Thoracic aorta (tissue), 2 donors: ENCODE measurements around the gene RIMBP2. TPM values are rescaled to one million over a fixed set of nuclear protein-coding genes. Genes with fewer than 3 reads are reported as not detected.
"Not testable (repeated sequence)": the region's sequence is repeated elsewhere in the genome, so short reads cannot be mapped to it uniquely, and the experiment has no call there.

Experiments
- ATAC-seq: fragments of 150-250 bp; one replicate; pipeline ENCODE4 v1.8.0; 2017; ENCODE audit warnings: low read depth; ENCODE audit not compliant: insufficient number of reproducible peaks, low FRiP score
- DNase-seq: peaks from one replicate; pipeline ENCODE4 v3.0.0-alpha.2; 2020; ENCODE audit warnings: low spot score
- H3K27ac ChIP-seq, 2 donors: fragments of 200-600 bp; sonication (generic); 1 replicate in 1 of 2; 2 replicates in 1 of 2; pipeline ENCODE4 v1.5.1; 2016; ENCODE audit warnings: mild to moderate bottlenecking in 2 of 2, moderate library complexity in 2 of 2
- H3K27me3 ChIP-seq: fragments of 200-600 bp; sonication (generic); replicated peaks from 2 replicates; pipeline ENCODE4 v1.6.0; 2016; ENCODE audit warnings: mild to moderate bottlenecking; ENCODE audit not compliant: insufficient read depth
- H3K36me3 ChIP-seq: fragments of 200-600 bp; sonication (generic); one replicate; pipeline ENCODE4 v1.5.1; 2016
- H3K4me1 ChIP-seq, 2 donors: fragments of 200-600 bp; sonication (generic); 1 replicate in 1 of 2; 2 replicates in 1 of 2; pipeline versions ENCODE4 v1.5.1 to v1.6.0; 2016; ENCODE audit warnings: low read depth in 2 of 2, mild to moderate bottlenecking in 1 of 2; ENCODE audit not compliant: control insufficient read depth in 1 of 2
- H3K4me3 ChIP-seq: fragments of 200-600 bp; sonication (generic); 2 replicates; pipeline ENCODE4 v1.5.1; 2016; ENCODE audit warnings: mild to moderate bottlenecking
- H3K9me3 ChIP-seq: fragments of 200-600 bp; sonication (generic); 2 replicates; pipeline ENCODE4 v1.5.1; 2016
- CTCF ChIP-seq: fragments of 200-600 bp; sonication (generic); IDR thresholded peaks from one replicate; pipeline ENCODE4 v1.5.1; 2019; ENCODE audit warnings: antibody characterized with exemption
- total RNA-seq, 2 donors: library from RNA; depleted of rRNA; stranded (reverse); fragments of >200 nt; gene quantifications; one replicate each; pipeline versions ENCODE4 v1.1.0 to v1.2.3, GENCODE V29; 2016

The RIMBP2 gene
- total RNA-seq, 2 donors from 2014 or later = 0.54 to 0.92 TPM

GRCh38 chr12:130762319-130762675 is 46.2 kb upstream of the RIMBP2 start:
- no peak for TF ChIP-seq CTCF
- Histone ChIP-seq H3K9me3 (no peaks in the 10 kb centered on the region), H3K27me3 (no peaks in the 10 kb centered on the region), H3K36me3 (no peaks in the 10 kb centered on the region), H3K4me3 (no peak overlapping the region), H3K27ac (no peak overlapping the region), H3K4me1 (no peaks in the 10 kb centered on the region)
- no peak for DNase-seq
- no peak for ATAC-seq

- DNase-seq (no peak), ATAC-seq (no peak)
- Histone ChIP-seq H3K36me3 (no peaks in the 10 kb centered on the region), H3K4me3 (no peak overlapping the region), H3K9me3 (no peaks in the 10 kb centered on the region), H3K4me1 (no peaks in the 10 kb centered on the region), H3K27ac (no peak overlapping the region), H3K27me3 (no peaks in the 10 kb centered on the region)
- no peak for TF ChIP-seq CTCF
Measured at GRCh38 chr12:130761537-130762318, 45.6 kb upstream of the RIMBP2 start.

DNA sequence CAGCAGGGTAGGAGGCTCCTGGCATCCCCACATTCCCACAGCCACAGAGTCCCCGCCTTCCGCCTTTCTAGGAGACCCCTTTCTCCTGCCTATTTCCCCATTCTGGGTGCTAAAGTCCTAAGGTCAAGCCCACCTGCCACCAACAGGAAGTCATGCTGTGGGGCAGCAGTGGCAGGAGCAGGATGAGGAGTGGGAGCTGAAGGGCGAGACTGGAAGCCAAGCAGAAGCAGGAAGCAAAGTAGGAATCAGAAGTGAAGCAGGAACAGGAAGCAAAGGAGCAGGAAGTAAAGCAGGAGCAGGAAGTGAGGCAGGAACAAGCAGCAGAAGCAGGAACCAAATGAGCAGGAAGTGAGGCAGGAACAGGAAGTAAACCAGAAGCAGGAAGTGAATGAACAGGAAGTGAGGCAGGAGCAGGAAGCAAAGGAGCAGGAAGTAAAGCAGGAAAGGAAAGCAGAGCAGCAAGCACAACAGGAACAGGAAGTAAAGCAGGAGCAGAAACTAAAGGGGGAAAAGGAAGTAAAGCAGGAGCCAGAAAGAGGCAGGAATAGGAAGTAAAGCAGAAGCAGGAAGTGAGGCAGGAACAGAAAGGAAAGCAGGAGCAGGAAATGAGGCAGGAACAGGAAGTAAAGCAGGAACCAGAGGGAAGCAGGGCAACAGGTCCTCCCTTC is 38.3 kb upstream of the RIMBP2 start:
- H3K4me1 ChIP-seq = no peaks in the 10 kb centered on the region
- H3K9me3 ChIP-seq = no peaks in the 10 kb centered on the region
- H3K36me3 ChIP-seq = no peaks in the 10 kb centered on the region
- TF ChIP-seq CTCF = no peak
- ATAC-seq (no peak), DNase-seq (no peak)
- no peak overlapping the region for H3K4me3 ChIP-seq
- H3K27ac ChIP-seq = no peak overlapping the region
- H3K27me3 ChIP-seq = no peaks in the 10 kb centered on the region

DNA sequence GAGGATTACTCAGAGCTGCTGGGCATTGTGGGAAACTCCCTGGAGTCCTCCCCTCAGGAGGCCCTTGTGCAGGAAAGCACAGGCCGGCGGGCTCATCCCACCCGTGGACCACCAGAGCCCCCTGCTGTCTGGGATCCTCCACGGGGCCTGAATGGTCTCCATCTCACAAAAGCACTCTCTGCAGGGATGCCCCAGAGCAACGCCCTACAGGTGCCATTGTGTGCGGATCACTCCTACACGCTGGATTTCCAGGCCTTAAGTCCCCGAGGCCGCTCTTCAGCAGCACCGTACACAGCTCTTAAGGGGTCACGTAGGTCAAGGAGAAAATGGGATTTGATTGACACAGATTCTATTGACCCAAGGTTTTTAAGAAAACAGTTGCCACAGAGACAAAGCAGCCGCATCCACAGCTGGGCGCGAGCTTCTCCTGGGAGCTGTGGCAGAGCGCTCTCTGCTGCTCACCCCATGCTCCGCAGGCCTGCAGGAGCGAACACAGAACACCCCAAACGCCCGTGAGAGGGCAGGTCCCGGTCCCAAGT is 36.7 kb upstream of the RIMBP2 start:
- Histone ChIP-seq H3K36me3 (no peaks in the 10 kb centered on the region), H3K4me1 (no peaks in the 10 kb centered on the region), H3K27ac (no peak overlapping the region), H3K4me3 (no peak overlapping the region), H3K27me3 (no peaks in the 10 kb centered on the region), H3K9me3 (no peaks in the 10 kb centered on the region)
- DNase-seq (no peak), ATAC-seq (no peak)
- no peak for TF ChIP-seq CTCF

DNA sequence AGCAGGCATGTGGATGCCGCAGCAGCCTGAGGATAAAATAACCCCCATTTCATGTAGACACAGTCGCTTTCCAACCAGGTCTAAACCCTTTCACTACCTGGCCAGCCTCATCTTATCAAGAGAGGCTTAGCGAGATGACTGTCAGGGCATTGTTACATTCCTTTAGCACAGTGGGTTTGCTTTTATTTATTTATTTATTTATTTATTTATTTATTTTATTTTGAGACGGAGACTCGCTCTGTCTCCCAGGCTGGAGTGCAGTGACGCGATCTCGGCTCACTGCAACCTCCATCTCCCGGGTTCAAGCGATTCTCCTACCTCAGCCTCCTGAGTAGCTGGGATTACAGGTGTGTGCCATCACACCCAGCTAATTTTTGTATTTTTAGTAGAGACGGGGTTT is 35.9 kb upstream of the RIMBP2 start:
- not testable (repeated sequence) for DNase-seq, H3K36me3 ChIP-seq, H3K4me1 ChIP-seq, H3K27me3 ChIP-seq, ATAC-seq, H3K9me3 ChIP-seq, H3K27ac ChIP-seq, H3K4me3 ChIP-seq
